ENCODE results near the gene FRMD8. TPM values are rescaled to one million over a fixed set of nuclear protein-coding genes. Genes with fewer than 3 reads are reported as not detected.

FRMD8 gene
- total and polyA plus RNA-seq, 9 of the 15 experiments (the other 6 are each of a cell fraction or from before 2014, with no cell fraction given), result 4.5 to 54.5 (median 15.8) TPM

- TF ChIP-seq ZNF165 (CRISPR knock-in tag; IDR thresholded peaks at IDR 0.05; ENCODE audit: borderline replicate concordance) (no peak), ZNF696 (CRISPR knock-in tag; conservative IDR thresholded peaks at IDR 0.05) (no peak), MECOM (CRISPR knock-in tag; IDR thresholded peaks at IDR 0.05) (no peak), ZNF707 (CRISPR knock-in tag; conservative IDR thresholded peaks at IDR 0.05) (no peak), SIX5 (IDR thresholded peaks at IDR 0.05; ENCODE audit: borderline replicate concordance in 1 of 2, insufficient read depth in 1 of 2, low read depth in 1 of 2, low read length in 2 of 2) (no peak), HCFC1 (IDR thresholded peaks at IDR 0.05; ENCODE audit: low read depth, low read length) (no peak), ARHGAP35 (IDR thresholded peaks at IDR 0.05; ENCODE audit: partially characterized antibody) (peak; percentile 13), RBBP5 (IDR thresholded peaks at IDR 0.05; ENCODE audit: borderline replicate concordance, insufficient read depth, low read length, poor library complexity, severe bottlenecking) (no peak), ZHX1 (conservative IDR thresholded peaks at IDR 0.05; ENCODE audit: low read length) (no peak), NR3C1 (CRISPR knock-in tag; IDR thresholded peaks at IDR 0.05) (no peak), TCF7 (IDR thresholded peaks at IDR 0.05; ENCODE audit: borderline replicate concordance) (no peak), ELF4 (CRISPR knock-in tag; IDR thresholded peaks at IDR 0.05) (0 out of 2 replicates have a peak, but pooled peaks have one; percentile 6), ZNF830 (CRISPR knock-in tag; IDR thresholded peaks at IDR 0.05) (no peak), CHD7 (IDR thresholded peaks at IDR 0.05; ENCODE audit: low read depth, low read length) (no peak)
These were observed 47.7 kb downstream of the FRMD8 start (continued) for GRCh38 chr11:65434057-65434666.

All from K562 (cell line).